Measurements from ENCODE around the gene LRRC75A.

Gene LRRC75A

GRCh38 chr17:16493531-16494046 is 1.6 kb upstream of the LRRC75A start:
- DNase-seq, result no peak

GRCh38 chr17:16492613-16493530 is 879 bp upstream of the LRRC75A start:
- no peak for DNase-seq

GRCh38 chr17:16491131-16491702 is 776 bp downstream of the LRRC75A start:
- DNase-seq, result no peak

GRCh38 chr17:16489431-16489830 is 2.6 kb downstream of the LRRC75A start:
- no peak for DNase-seq

GRCh38 chr17:16488968-16489337 is 3.0 kb downstream of the LRRC75A start:
- no peak for DNase-seq

GRCh38 chr17:16488186-16488967 is 3.6 kb downstream of the LRRC75A start:
- DNase-seq, result no peak

- DNase-seq, result peak; percentile 96
These were observed 5.4 kb downstream of the LRRC75A start for GRCh38 chr17:16486373-16487250.

- DNase-seq, result peak; percentile 29
These were observed 7.4 kb downstream of the LRRC75A start for GRCh38 chr17:16484445-16485175.

- DNase-seq, result no peak
These were observed 8.9 kb downstream of the LRRC75A start for GRCh38 chr17:16483021-16483645.

- DNase-seq, result no peak
These were observed 9.7 kb downstream of the LRRC75A start for GRCh38 chr17:16482253-16482652.

- no peak for DNase-seq
These were observed 11.0 kb downstream of the LRRC75A start for GRCh38 chr17:16480995-16481394.

GRCh38 chr17:16479264-16479663 is 12.7 kb downstream of the LRRC75A start:
- DNase-seq, result no peak

GRCh38 chr17:16478649-16479048 is 13.3 kb downstream of the LRRC75A start:
- no peak for DNase-seq

GRCh38 chr17:16477666-16478065 is 14.3 kb downstream of the LRRC75A start:
- DNase-seq, result no peak

GRCh38 chr17:16477255-16477654 is 14.7 kb downstream of the LRRC75A start:
- DNase-seq, result no peak

GRCh38 chr17:16475179-16475704 is 16.8 kb downstream of the LRRC75A start:
- no peak for DNase-seq

GRCh38 chr17:16474012-16474725 is 17.8 kb downstream of the LRRC75A start:
- no peak for DNase-seq

- no peak for DNase-seq
These were observed 18.7 kb downstream of the LRRC75A start for GRCh38 chr17:16473044-16474011.

GRCh38 chr17:16472539-16472938 is 19.5 kb downstream of the LRRC75A start:
- DNase-seq, result no peak
